ENCODE data around the gene PTPRK. TPM values are rescaled to one million over a fixed set of nuclear protein-coding genes. Genes with fewer than 3 reads are reported as not detected.

PTPRK gene
- total RNA-seq, 2 experiments from 2014 or later = not detected

DNA sequence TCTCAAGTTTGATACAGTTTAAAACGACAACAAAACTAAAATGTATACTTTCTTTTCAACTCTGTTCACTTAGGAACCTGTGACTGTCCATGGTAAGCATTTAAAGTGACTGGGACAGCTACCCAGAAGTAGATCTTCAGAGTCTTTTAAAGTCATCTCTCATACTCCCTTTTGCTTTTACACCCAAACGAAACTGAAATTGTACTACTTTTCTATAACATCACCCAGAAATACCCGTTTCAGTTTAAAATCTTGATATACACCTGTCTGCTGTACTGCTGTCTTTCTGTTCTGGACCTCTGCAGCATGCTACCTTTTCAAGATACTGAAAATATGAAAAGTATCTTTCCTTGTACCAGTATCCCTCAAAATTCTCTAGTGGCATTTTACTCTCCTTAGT lies 449.2 kb downstream of the PTPRK start:
- Histone ChIP-seq H2AFZ (ENCODE audit: low read length) (no peak overlapping the region), H3K4me1 (ENCODE audit: insufficient read depth, low read length, poor library complexity, severe bottlenecking) (no peaks in the 10 kb centered on the region), H3K4me2 (ENCODE audit: low read length) (no peak overlapping the region), H4K20me1 (ENCODE audit: insufficient read depth, low read length) (no peaks in the 10 kb centered on the region), H3K27ac (ENCODE audit: low read depth, low read length, poor library complexity, severe bottlenecking) (no peak overlapping the region), H3K79me2 (ENCODE audit: insufficient read depth, low read depth, low read length) (no peaks in the 10 kb centered on the region), H3K9me2 (ENCODE audit: insufficient read depth, low read length) (no peaks in the 10 kb centered on the region), H3K36me3 (ENCODE audit: insufficient read depth, low read length) (no peaks in the 10 kb centered on the region), H3K4me3 (ENCODE audit: low read depth, low read length, poor library complexity, severe bottlenecking) (no peak overlapping the region), H3K9me3 (ENCODE audit: low read length) (no peaks in the 10 kb centered on the region)
- ChIA-PET CTCF (ENCODE audit: unreplicated experiment) (no interaction called here), POLR2A (interaction anchor here (0.7 kb wide), 1 partner anchor 18 kb away, joined by 3 read pairs; no protein-coding TSS in a partner anchor)
- intact Hi-C loops (cut with micrococcal nuclease; ENCODE audit: unreplicated experiment) = no loop called here
- no peak for DNase-seq (ENCODE audit: low spot score)
- no TSS peak for BruUV-seq (replicated peaks)
- TF ChIP-seq EZH2phosphoT487 (IDR thresholded peaks at IDR 0.05; ENCODE audit: borderline replicate concordance, low read depth, low read length) = no peak
- TF ChIP-seq, protein P1, sequence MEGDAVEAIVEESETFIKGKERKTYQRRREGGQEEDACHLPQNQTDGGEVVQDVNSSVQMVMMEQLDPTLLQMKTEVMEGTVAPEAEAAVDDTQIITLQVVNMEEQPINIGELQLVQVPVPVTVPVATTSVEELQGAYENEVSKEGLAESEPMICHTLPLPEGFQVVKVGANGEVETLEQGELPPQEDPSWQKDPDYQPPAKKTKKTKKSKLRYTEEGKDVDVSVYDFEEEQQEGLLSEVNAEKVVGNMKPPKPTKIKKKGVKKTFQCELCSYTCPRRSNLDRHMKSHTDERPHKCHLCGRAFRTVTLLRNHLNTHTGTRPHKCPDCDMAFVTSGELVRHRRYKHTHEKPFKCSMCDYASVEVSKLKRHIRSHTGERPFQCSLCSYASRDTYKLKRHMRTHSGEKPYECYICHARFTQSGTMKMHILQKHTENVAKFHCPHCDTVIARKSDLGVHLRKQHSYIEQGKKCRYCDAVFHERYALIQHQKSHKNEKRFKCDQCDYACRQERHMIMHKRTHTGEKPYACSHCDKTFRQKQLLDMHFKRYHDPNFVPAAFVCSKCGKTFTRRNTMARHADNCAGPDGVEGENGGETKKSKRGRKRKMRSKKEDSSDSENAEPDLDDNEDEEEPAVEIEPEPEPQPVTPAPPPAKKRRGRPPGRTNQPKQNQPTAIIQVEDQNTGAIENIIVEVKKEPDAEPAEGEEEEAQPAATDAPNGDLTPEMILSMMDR (conservative IDR thresholded peaks at IDR 0.05; ENCODE audit: low read length) = no peak

DNA sequence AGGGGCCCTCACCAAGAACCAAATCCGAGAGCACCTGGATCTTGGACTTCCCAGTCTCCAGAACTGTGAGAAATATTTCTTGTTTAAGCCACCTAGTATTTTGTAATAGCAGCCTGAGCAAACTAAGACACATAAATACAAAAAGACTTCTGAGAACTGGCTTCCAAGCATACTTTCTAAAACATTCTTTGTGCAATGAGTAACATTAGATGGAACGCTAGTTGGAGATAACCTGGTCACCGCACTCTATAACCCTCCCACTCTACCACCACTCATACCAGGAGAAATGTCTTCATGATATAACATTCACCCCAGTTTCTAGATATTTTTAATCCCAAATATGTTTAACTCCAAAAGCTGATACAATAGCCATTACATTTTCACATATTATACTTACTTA lies 450.0 kb downstream of the PTPRK start:
- POLR2A ChIA-PET = no interaction called here
- CTCF ChIA-PET (ENCODE audit: unreplicated experiment) = no interaction called here
- Histone ChIP-seq H3K9me2 (ENCODE audit: insufficient read depth, low read length) (no peaks in the 10 kb centered on the region), H3K9me3 (ENCODE audit: low read length) (no peaks in the 10 kb centered on the region), H3K4me1 (ENCODE audit: insufficient read depth, low read length, poor library complexity, severe bottlenecking) (no peaks in the 10 kb centered on the region), H2AFZ (ENCODE audit: low read length) (no peak overlapping the region), H3K4me2 (ENCODE audit: low read length) (no peak overlapping the region), H4K20me1 (ENCODE audit: insufficient read depth, low read length) (no peaks in the 10 kb centered on the region), H3K4me3 (ENCODE audit: low read depth, low read length, poor library complexity, severe bottlenecking) (no peak overlapping the region), H3K27ac (ENCODE audit: low read depth, low read length, poor library complexity, severe bottlenecking) (no peak overlapping the region), H3K79me2 (ENCODE audit: insufficient read depth, low read depth, low read length) (no peaks in the 10 kb centered on the region), H3K36me3 (ENCODE audit: insufficient read depth, low read length) (no peaks in the 10 kb centered on the region)
- DNase-seq (ENCODE audit: low spot score) = no peak
- TF ChIP-seq EZH2phosphoT487 (IDR thresholded peaks at IDR 0.05; ENCODE audit: borderline replicate concordance, low read depth, low read length) = no peak
- TF ChIP-seq, protein P1 (conservative IDR thresholded peaks at IDR 0.05; ENCODE audit: low read length) = no peak
- no TSS peak for BruUV-seq (replicated peaks)
- intact Hi-C loops (cut with micrococcal nuclease; ENCODE audit: unreplicated experiment) = no loop called here

- intact Hi-C loops (cut with micrococcal nuclease; ENCODE audit: unreplicated experiment) = no loop called here
- POLR2A ChIA-PET = no interaction called here
- Histone ChIP-seq H3K4me3 (ENCODE audit: low read depth, low read length, poor library complexity, severe bottlenecking) (no peak overlapping the region), H3K9me2 (ENCODE audit: insufficient read depth, low read length) (no peaks in the 10 kb centered on the region), H3K27ac (ENCODE audit: low read depth, low read length, poor library complexity, severe bottlenecking) (no peak overlapping the region), H4K20me1 (ENCODE audit: insufficient read depth, low read length) (no peaks in the 10 kb centered on the region), H2AFZ (ENCODE audit: low read length) (no peak overlapping the region), H3K36me3 (ENCODE audit: insufficient read depth, low read length) (no peaks in the 10 kb centered on the region), H3K9me3 (ENCODE audit: low read length) (no peaks in the 10 kb centered on the region), H3K4me1 (ENCODE audit: insufficient read depth, low read length, poor library complexity, severe bottlenecking) (no peaks in the 10 kb centered on the region), H3K4me2 (ENCODE audit: low read length) (no peak overlapping the region), H3K79me2 (ENCODE audit: insufficient read depth, low read depth, low read length) (no peaks in the 10 kb centered on the region)
- no TSS peak for BruUV-seq (replicated peaks)
- CTCF ChIA-PET (ENCODE audit: unreplicated experiment) = no interaction called here
- no peak for TF ChIP-seq EZH2phosphoT487 (IDR thresholded peaks at IDR 0.05; ENCODE audit: borderline replicate concordance, low read depth, low read length)
- DNase-seq (ENCODE audit: low spot score) = no peak
These were observed 451.2 kb downstream of the PTPRK start for GRCh38 chr6:128069188-128069587.
